Skeletal muscle satellite cell (primary cell): ENCODE measurements around the gene EBF4.

Experiments used
- H3K27me3 ChIP-seq: 2 replicates; pipeline ENCODE4 v1.7.0; 2013; ENCODE audit warnings: low read length; ENCODE audit not compliant: control insufficient read depth, insufficient read depth
- H3K36me3 ChIP-seq: 2 replicates; pipeline ENCODE4 v1.7.0; 2013; ENCODE audit warnings: mild to moderate bottlenecking, control low read depth, low read length; ENCODE audit not compliant: insufficient read depth
- H3K4me1 ChIP-seq: 2 replicates; pipeline ENCODE4 v1.7.0; 2013; ENCODE audit warnings: low read length; ENCODE audit not compliant: control insufficient read depth, insufficient read depth
- H3K4me2 ChIP-seq: 2 replicates; pipeline ENCODE4 v1.7.0; 2013; ENCODE audit warnings: mild to moderate bottlenecking, low read length
- H3K4me3 ChIP-seq: 2 replicates; pipeline ENCODE4 v1.7.0; 2013; ENCODE audit warnings: low read length
- H3K9ac ChIP-seq: 2 replicates; pipeline ENCODE4 v1.7.0; 2013; ENCODE audit warnings: mild to moderate bottlenecking, low read depth, low read length, moderate library complexity
- H3K9me3 ChIP-seq: replicated peaks from 2 replicates; pipeline ENCODE4 v1.7.0; 2013; ENCODE audit warnings: mild to moderate bottlenecking, control low read depth, low read length

Gene EBF4

DNA sequence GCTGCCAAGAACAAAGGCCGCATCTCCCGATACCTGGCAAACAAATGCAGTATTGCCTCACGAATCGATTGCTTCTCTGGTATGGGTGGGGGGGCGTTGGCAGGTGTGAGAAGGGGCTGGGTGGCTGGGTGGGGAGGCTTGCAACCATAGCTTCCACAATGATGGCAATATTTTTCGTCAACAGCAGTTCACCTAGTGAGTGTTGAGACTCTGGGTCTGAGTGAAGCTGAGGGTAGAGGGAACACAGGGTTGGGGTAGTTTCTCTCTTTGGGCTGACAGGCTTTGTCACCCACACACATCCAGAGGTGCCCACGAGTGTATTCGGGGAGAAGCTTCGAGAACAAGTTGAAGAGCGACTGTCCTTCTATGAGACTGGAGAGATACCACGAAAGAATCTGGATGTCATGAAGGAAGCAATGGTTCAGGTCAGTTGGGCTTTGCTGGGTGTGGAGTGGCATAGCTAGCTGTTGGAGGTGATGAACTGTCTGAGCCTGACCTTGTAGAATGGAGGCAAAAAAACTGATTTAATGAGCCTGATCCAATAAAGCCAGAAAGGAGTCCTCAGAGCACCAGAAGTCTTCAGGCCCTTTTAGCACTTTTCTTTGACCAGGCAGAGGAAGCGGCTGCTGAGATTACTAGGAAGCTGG, 36.0 kb upstream of the EBF4 start:
- peaks cover 78% of the 10 kb centered on the region for H3K36me3 ChIP-seq
- no peak overlapping the region for H3K9ac ChIP-seq
- no peak overlapping the region for H3K4me3 ChIP-seq
- H3K27me3 ChIP-seq, result no peaks in the 10 kb centered on the region
- H3K9me3 ChIP-seq, result no peaks in the 10 kb centered on the region
- H3K4me1 ChIP-seq, result peaks cover 18% of the 10 kb centered on the region
- H3K4me2 ChIP-seq, result no peak overlapping the region

GRCh38 chr20:2657241-2657640, 35.3 kb upstream of the EBF4 start:
- Histone ChIP-seq H3K36me3 (peaks cover 85% of the 10 kb centered on the region), H3K9ac (no peak overlapping the region), H3K4me1 (peaks cover 18% of the 10 kb centered on the region), H3K4me3 (no peak overlapping the region), H3K9me3 (no peaks in the 10 kb centered on the region), H3K4me2 (no peak overlapping the region), H3K27me3 (no peaks in the 10 kb centered on the region)

DNA sequence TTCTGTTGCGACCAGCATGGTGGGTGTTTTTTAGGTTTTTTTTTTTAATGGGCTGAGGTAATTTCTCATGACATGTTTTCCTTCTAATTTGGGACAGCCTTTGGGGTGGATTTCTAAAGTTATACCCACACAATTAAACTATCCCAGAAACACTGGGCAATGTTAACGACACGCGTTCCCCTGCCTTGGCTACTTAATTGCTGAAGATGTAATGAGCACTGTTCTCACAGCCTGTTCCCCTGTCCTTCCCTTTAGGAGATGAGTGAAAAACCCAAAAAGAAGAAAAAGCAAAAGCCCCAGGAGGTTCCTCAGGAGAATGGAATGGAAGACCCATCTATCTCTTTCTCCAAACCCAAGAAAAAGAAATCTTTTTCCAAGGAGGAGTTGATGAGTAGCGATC, 34.9 kb upstream of the EBF4 start:
- Histone ChIP-seq H3K27me3 (no peaks in the 10 kb centered on the region), H3K4me3 (no peak overlapping the region), H3K4me2 (no peak overlapping the region), H3K4me1 (peaks cover 18% of the 10 kb centered on the region), H3K9ac (no peak overlapping the region), H3K9me3 (no peaks in the 10 kb centered on the region), H3K36me3 (peaks cover 85% of the 10 kb centered on the region)

DNA sequence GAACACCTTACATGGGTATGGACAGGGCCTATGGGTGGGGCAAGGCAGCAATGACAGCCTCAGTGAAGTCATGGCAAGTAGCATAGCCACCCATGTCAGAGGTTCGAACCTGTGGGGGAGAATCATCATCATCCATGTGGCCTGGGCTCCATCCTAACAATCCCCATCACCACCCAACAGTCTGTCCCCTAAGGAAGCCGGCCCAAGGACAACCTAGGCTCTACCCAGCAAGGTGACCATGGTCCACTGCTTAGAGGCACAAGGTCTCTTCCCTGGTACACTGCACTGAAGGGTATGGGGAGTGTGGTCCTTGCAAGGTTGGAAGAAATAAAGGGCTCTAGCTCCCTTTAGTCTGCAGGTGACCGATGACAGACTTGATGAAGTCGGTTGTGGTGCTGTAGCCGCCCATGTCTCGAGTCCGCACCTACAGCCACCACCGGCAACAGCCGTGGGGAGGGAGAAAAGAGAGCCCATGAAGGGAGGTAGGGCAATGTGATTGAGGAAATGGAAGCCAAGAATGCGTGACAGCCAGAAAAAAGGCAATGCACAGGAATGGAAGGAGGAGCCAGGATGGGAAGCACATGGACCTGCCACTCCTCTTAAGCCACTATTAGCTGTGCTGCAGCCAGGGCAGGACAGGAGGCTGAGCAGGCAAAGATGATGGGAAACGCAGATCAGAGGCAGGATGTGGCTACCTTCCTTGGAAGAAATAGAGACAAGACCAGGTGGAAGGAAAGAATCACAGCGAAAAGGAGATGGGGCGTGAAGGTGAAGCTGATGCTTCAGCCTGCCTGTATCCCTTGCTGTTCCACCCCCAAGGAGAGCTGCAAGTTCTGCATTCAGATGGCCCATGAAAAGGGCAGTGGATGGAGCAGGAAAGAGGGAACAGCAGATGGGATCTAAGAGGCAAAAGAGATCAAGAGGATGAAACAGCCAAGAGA, 33.9 kb upstream of the EBF4 start:
- Histone ChIP-seq H3K9ac (no peak overlapping the region), H3K4me3 (no peak overlapping the region), H3K36me3 (peaks cover 81% of the 10 kb centered on the region)

GRCh38 chr20:2659547-2659946, 33.0 kb upstream of the EBF4 start:
- H3K9ac ChIP-seq, result no peak overlapping the region
- no peak overlapping the region for H3K4me3 ChIP-seq
- peaks cover 18% of the 10 kb centered on the region for H3K4me1 ChIP-seq
- H3K9me3 ChIP-seq, result no peaks in the 10 kb centered on the region
- H3K27me3 ChIP-seq, result no peaks in the 10 kb centered on the region
- H3K36me3 ChIP-seq, result peaks cover 72% of the 10 kb centered on the region
- no peak overlapping the region for H3K4me2 ChIP-seq

More for the DNA sequence above, 33.9 kb upstream of the EBF4 start:
- Histone ChIP-seq H3K27me3 (no peaks in the 10 kb centered on the region), H3K4me2 (no peak overlapping the region), H3K4me1 (peaks cover 24% of the 10 kb centered on the region), H3K9me3 (no peaks in the 10 kb centered on the region)

DNA sequence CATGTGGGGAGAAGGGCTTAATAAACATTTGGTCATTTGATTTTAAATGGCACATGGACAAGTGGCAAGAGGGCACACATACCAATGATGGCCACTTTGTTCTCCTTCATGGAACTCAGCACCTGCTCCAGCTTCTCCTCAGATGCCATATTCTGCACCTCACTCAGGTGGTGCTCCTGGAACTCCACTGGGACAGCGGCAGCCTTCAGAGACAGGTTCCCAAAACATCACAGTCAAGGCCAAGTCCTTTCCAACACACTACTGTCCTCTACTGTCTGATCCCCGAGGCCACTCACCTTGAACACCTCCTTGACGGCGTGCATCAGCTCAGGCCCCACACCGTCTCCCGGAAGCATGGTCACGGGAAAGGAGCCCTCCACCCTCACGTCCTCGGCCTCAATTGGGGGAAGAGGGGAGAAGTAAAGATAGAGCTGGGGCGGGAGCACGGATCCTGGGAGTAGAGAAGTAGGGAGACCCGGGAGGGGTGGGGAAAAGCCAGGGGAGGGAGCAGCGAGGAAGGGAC, 29.2 kb upstream of the EBF4 start:
- peak overlapping the region; percentile 91 for H3K9ac ChIP-seq
- H3K4me3 ChIP-seq, result peak overlapping the region; percentile 93
- H3K9me3 ChIP-seq, result no peaks in the 10 kb centered on the region
- H3K36me3 ChIP-seq, result peaks cover 34% of the 10 kb centered on the region
- H3K27me3 ChIP-seq, result peaks cover 8% of the 10 kb centered on the region
- peak overlapping the region; percentile 85 for H3K4me2 ChIP-seq
- H3K4me1 ChIP-seq, result peaks cover 11% of the 10 kb centered on the region

DNA sequence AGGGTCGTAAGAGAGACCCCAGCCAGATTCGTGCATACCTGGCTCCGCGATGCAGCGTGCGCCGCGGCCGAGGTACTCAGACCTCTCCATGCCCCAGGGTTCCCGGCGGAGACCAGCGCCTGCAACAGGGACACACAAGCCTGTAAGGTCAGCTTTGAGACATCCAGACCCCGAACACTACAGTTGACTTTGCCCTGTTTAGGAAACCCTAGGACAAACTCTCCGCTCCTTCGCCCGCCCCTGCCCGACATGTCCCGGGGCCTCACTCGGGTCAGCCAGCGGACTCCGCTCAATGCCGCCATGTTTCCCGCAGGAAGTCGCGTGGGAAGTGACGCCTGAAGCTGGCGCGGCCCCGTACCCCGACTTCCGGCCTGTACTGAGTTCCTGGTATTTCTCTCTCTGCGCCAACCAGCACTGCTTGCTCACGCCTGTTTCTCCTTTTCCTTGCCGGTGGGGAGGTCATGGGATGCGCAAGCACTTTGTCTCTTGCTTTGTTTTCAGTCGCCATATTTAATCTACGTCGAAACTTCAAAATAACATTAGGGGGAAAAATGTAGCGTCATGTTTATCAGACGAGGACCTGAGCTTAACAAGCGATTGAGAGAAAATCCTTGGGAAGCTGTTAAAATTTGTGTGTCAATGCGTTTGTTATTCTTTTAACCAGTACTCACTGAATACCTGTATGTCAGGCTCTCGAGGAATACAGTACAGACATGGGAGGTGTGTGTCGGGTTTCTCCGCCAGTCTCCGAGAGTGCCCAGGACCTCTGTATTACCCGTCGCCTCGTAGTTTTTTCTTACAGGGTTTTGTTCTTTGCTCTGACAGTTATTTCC, 28.5 kb upstream of the EBF4 start, which contains the start of gene IDH3B:
Gene IDH3B, minus strand, starts transcription at position 330 of the 833 bp plus-strand sequence. Its CDS starts 28 bp downstream, at position 302.
- Histone ChIP-seq H3K36me3 (peaks cover 27% of the 10 kb centered on the region), H3K4me3 (peak within 1 kb of the TSS; percentile 93), H3K9ac (peak within 1 kb of the TSS; percentile 91)

GRCh38 chr20:2671977-2672376, 20.6 kb upstream of the EBF4 start:
- Histone ChIP-seq H3K9ac (no peak overlapping the region), H3K27me3 (peaks cover 35% of the 10 kb centered on the region), H3K9me3 (no peaks in the 10 kb centered on the region), H3K4me3 (no peak overlapping the region), H3K36me3 (no peaks in the 10 kb centered on the region), H3K4me1 (no peaks in the 10 kb centered on the region), H3K4me2 (no peak overlapping the region)

More for the DNA sequence above, 28.5 kb upstream of the EBF4 start, which contains the start of gene IDH3B:
- no peaks in the 10 kb centered on the region for H3K9me3 ChIP-seq
- peaks cover 11% of the 10 kb centered on the region for H3K4me1 ChIP-seq
- peak within 1 kb of the TSS; percentile 85 for H3K4me2 ChIP-seq
- peaks cover 14% of the 10 kb centered on the region for H3K27me3 ChIP-seq

DNA sequence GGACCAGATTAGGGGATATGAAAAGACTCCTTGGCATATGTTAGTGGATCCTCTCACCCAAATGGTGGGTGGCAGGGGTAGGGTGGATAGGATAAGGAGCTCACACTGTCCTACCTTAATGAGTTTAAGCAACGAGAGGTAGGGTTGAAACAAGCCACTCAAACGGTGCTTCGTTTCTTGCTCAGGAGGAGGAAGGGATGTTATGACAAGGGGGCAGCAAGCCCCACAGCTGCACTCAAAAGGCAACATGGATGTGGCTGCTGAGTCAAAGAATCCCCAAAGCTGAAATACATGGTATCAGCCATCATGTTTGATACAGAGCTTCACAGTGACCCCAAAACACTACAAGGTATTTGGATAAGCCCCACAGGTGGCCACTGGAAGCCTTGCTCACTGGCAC, 20.1 kb upstream of the EBF4 start:
- no peak overlapping the region for H3K9ac ChIP-seq
- no peaks in the 10 kb centered on the region for H3K4me1 ChIP-seq
- H3K27me3 ChIP-seq, result peaks cover 39% of the 10 kb centered on the region
- no peaks in the 10 kb centered on the region for H3K36me3 ChIP-seq
- no peak overlapping the region for H3K4me2 ChIP-seq
- no peaks in the 10 kb centered on the region for H3K9me3 ChIP-seq
- H3K4me3 ChIP-seq, result no peak overlapping the region

DNA sequence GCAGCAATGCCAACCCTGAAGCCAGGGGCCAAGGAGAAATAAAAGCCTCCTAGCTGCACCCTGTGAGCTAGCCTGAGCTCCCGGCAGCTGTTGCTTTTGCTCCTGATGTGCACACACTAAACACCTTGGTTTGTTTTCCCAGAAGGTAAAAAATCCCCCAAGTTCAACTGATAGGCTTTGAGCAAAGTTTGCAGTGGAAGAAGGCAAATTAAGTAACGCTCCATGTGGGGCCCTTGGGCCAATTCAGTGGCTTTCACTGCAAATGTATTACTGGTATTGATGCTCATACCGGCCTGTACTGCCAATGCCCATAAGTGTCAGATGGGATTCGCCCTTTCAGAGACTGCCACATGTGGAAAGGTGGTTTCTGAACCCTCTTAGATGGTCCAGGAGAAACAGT, 19.1 kb upstream of the EBF4 start:
- Histone ChIP-seq H3K4me2 (no peak overlapping the region), H3K4me1 (no peaks in the 10 kb centered on the region), H3K9ac (no peak overlapping the region), H3K27me3 (peaks cover 41% of the 10 kb centered on the region), H3K9me3 (no peaks in the 10 kb centered on the region), H3K36me3 (no peaks in the 10 kb centered on the region), H3K4me3 (no peak overlapping the region)

GRCh38 chr20:2680046-2680445, 12.5 kb upstream of the EBF4 start:
- Histone ChIP-seq H3K27me3 (peaks cover 36% of the 10 kb centered on the region), H3K9ac (no peak overlapping the region), H3K36me3 (no peaks in the 10 kb centered on the region), H3K4me2 (no peak overlapping the region), H3K9me3 (no peaks in the 10 kb centered on the region), H3K4me1 (no peaks in the 10 kb centered on the region), H3K4me3 (no peak overlapping the region)
